WTC11 (cell line): Measurements from ENCODE around the gene TAAR9. TPM values are rescaled to one million over a fixed set of nuclear protein-coding genes. Genes with fewer than 3 reads are reported as not detected.

Source experiments
- ATAC-seq: fragments of 200-7000 bp; cut with Tn5 transposase; 2 replicates; pipeline ENCODE4 v1.10.0; 2021; ENCODE audit warnings: mild to moderate bottlenecking, moderate library complexity
- CTCF ChIA-PET: fragments of 300-600 bp; sonication (Branson Sonifier 250); formaldehyde crosslinking; loops from one replicate; lab custom pipeline; 2021; ENCODE audit warnings: antibody characterized with exemption; lab: Charles Lee
- POLR2A ChIA-PET: fragments of 350-600 bp; sonication (Branson Sonifier 250); formaldehyde crosslinking; loops from one replicate; lab custom pipeline; 2021; ENCODE audit warnings: antibody characterized with exemption; lab: Charles Lee
- DNase-seq: peaks from one replicate; pipeline ENCODE4 v3.0.0; 2021; ENCODE audit warnings: low spot score
- H3K27ac Mint-ChIP-seq: 2 replicates; pipeline ENCODE4 v1.8.0; 2021; ENCODE audit warnings: mixed read lengths
- H3K27me3 Mint-ChIP-seq: 2 replicates; pipeline ENCODE4 v1.8.0; 2021; ENCODE audit warnings: low read depth, mild to moderate bottlenecking, moderate library complexity, mixed read lengths
- H3K36me3 Mint-ChIP-seq: 2 replicates; pipeline ENCODE4 v1.8.0; 2021; ENCODE audit warnings: mixed read lengths
- H3K4me1 Mint-ChIP-seq: 2 replicates; pipeline ENCODE4 v1.8.0; 2022; ENCODE audit warnings: mixed read lengths
- H3K4me3 Mint-ChIP-seq: 2 replicates; pipeline ENCODE4 v1.8.0; 2021; ENCODE audit warnings: mild to moderate bottlenecking, moderate library complexity, mixed read lengths
- H3K9me3 Mint-ChIP-seq: 2 replicates; pipeline ENCODE4 v1.8.0; 2021; ENCODE audit warnings: mixed read lengths
- AR ChIP-seq: fragments of 250-450 bp; sonication (Bioruptor Pico); IDR thresholded peaks from 2 replicates; pipeline ENCODE4 v1.9.0; 2021; ENCODE audit warnings: mild to moderate bottlenecking
- ETV6 ChIP-seq: sonication (generic); formaldehyde crosslinking; IDR thresholded peaks from 2 replicates; pipeline ENCODE4 v1.8.1; 2022; ENCODE audit warnings: mild to moderate bottlenecking, missing genetic modification reagents
- FOXP1 ChIP-seq: sonication (generic); formaldehyde crosslinking; IDR thresholded peaks from 2 replicates; pipeline ENCODE4 v1.8.0; 2022; ENCODE audit warnings: missing genetic modification reagents, mild to moderate bottlenecking, moderate library complexity, borderline replicate concordance
- GABPB1 ChIP-seq: sonication (generic); formaldehyde crosslinking; IDR thresholded peaks from 2 replicates; pipeline ENCODE4 v1.8.1; 2023; ENCODE audit warnings: mild to moderate bottlenecking, missing genetic modification reagents
- KAT7 ChIP-seq: sonication (generic); formaldehyde crosslinking; IDR thresholded peaks from 2 replicates; pipeline ENCODE4 v1.8.1; 2023; ENCODE audit warnings: missing genetic modification reagents, mild to moderate bottlenecking, borderline replicate concordance
- NFYB ChIP-seq: sonication (generic); formaldehyde crosslinking; conservative IDR thresholded peaks from 2 replicates; pipeline ENCODE4 v1.8.0; 2022; ENCODE audit warnings: low read depth, missing genetic modification reagents
- SOX15 ChIP-seq: fragments of 250-450 bp; sonication (Bioruptor Pico); IDR thresholded peaks from 2 replicates; pipeline ENCODE4 v1.9.0; 2021; ENCODE audit warnings: mild to moderate bottlenecking
- TCF7 ChIP-seq: sonication (generic); formaldehyde crosslinking; IDR thresholded peaks from 2 replicates; pipeline ENCODE4 v1.8.0; 2022; ENCODE audit warnings: mild to moderate bottlenecking, low read depth, missing genetic modification reagents, moderate library complexity
- TEAD1 ChIP-seq: sonication (generic); formaldehyde crosslinking; IDR thresholded peaks from 2 replicates; pipeline ENCODE4 v1.8.0; 2022; ENCODE audit warnings: mild to moderate bottlenecking, missing genetic modification reagents
- ZBTB21 ChIP-seq: sonication (generic); formaldehyde crosslinking; IDR thresholded peaks from 2 replicates; pipeline ENCODE4 v1.8.1; 2023; ENCODE audit warnings: mild to moderate bottlenecking, missing genetic modification reagents, borderline replicate concordance
- ZNF232 ChIP-seq: sonication (generic); formaldehyde crosslinking; IDR thresholded peaks from 2 replicates; pipeline ENCODE4 v1.8.0; 2022; ENCODE audit warnings: mild to moderate bottlenecking, missing genetic modification reagents
- ZNF416 ChIP-seq: fragments of 250-450 bp; sonication (Bioruptor Pico); IDR thresholded peaks from 2 replicates; pipeline ENCODE4 v1.9.0; 2021; ENCODE audit warnings: mild to moderate bottlenecking, inconsistent platforms
- ZNF425 ChIP-seq: fragments of 250-450 bp; sonication (Bioruptor Pico); conservative IDR thresholded peaks from 2 replicates; pipeline ENCODE4 v1.9.0; 2021; ENCODE audit warnings: mild to moderate bottlenecking
- ZNF512 ChIP-seq: sonication (generic); formaldehyde crosslinking; IDR thresholded peaks from 2 replicates; pipeline ENCODE4 v1.8.1; 2022; ENCODE audit warnings: missing genetic modification reagents, borderline replicate concordance
- ZNF671 ChIP-seq: fragments of 250-450 bp; sonication (Bioruptor Pico); IDR thresholded peaks from 2 replicates; pipeline ENCODE4 v1.8.0; 2021; ENCODE audit warnings: mild to moderate bottlenecking
- total RNA-seq: library from RNA; stranded (reverse); gene quantifications from 3 replicates; pipeline ENCODE4 v1.2.3, GENCODE V29; 2021
- TF ChIP-seq, protein P1 (sequence below): fragments of 200-600 bp; IDR thresholded peaks from 2 replicates; pipeline ENCODE4 v1.8.0; 2022; ENCODE audit warnings: antibody characterized with exemption
- TF ChIP-seq, protein P2 (sequence below): sonication (generic); formaldehyde crosslinking; IDR thresholded peaks from 2 replicates; pipeline ENCODE4 v1.8.1; 2022; ENCODE audit warnings: low read depth, missing genetic modification reagents, borderline replicate concordance
- TF ChIP-seq, protein P3 (sequence below): sonication (generic); formaldehyde crosslinking; IDR thresholded peaks from 2 replicates; pipeline ENCODE4 v1.8.1; 2023; ENCODE audit warnings: mild to moderate bottlenecking, missing genetic modification reagents
- TF ChIP-seq, protein P4 (sequence below): sonication (generic); formaldehyde crosslinking; IDR thresholded peaks from 2 replicates; pipeline ENCODE4 v1.8.0; 2022; ENCODE audit warnings: mild to moderate bottlenecking, missing genetic modification reagents

TAAR9 gene
- total RNA-seq, 1 experiment from 2014 or later = not detected

- Mint-ChIP-seq H3K4me1 (peaks cover 38% of the 10 kb centered on the region), H3K36me3 (no peaks in the 10 kb centered on the region), H3K27me3 (no peaks in the 10 kb centered on the region), H3K4me3 (no peak overlapping the region), H3K9me3 (no peaks in the 10 kb centered on the region), H3K27ac (no peak overlapping the region)
- ATAC-seq (no peak), DNase-seq (no peak)
- POLR2A ChIA-PET = no interaction called here
- CTCF ChIA-PET = interaction anchor here (0.7 kb wide), 1 partner anchor 88 kb away, joined by 4 read pairs; no protein-coding TSS in a partner anchor
- TF ChIP-seq TEAD1 (no peak), ZNF512 (no peak), FOXP1 (CRISPR knock-in tag) (no peak), KAT7 (CRISPR knock-in tag) (no peak)
- TF ChIP-seq, protein P1, sequence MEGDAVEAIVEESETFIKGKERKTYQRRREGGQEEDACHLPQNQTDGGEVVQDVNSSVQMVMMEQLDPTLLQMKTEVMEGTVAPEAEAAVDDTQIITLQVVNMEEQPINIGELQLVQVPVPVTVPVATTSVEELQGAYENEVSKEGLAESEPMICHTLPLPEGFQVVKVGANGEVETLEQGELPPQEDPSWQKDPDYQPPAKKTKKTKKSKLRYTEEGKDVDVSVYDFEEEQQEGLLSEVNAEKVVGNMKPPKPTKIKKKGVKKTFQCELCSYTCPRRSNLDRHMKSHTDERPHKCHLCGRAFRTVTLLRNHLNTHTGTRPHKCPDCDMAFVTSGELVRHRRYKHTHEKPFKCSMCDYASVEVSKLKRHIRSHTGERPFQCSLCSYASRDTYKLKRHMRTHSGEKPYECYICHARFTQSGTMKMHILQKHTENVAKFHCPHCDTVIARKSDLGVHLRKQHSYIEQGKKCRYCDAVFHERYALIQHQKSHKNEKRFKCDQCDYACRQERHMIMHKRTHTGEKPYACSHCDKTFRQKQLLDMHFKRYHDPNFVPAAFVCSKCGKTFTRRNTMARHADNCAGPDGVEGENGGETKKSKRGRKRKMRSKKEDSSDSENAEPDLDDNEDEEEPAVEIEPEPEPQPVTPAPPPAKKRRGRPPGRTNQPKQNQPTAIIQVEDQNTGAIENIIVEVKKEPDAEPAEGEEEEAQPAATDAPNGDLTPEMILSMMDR = no peak
Measured at GRCh38 chr6:132571774-132572173, 33.7 kb downstream of the TAAR9 start.

- POLR2A ChIA-PET = no interaction called here
- no peak overlapping the region for H3K27ac Mint-ChIP-seq
- no peaks in the 10 kb centered on the region for H3K27me3 Mint-ChIP-seq
- H3K9me3 Mint-ChIP-seq = peaks cover 17% of the 10 kb centered on the region
- ATAC-seq (no peak), DNase-seq (no peak)
- H3K36me3 Mint-ChIP-seq = no peaks in the 10 kb centered on the region
- TF ChIP-seq ZNF232 (CRISPR knock-in tag) (no peak), ETV6 (CRISPR knock-in tag) (no peak), SOX15 (CRISPR knock-in tag) (no peak), ZNF425 (CRISPR knock-in tag) (no peak), TCF7 (CRISPR knock-in tag) (no peak), ZBTB21 (CRISPR knock-in tag) (no peak), GABPB1 (CRISPR knock-in tag) (no peak), NFYB (no peak), ZNF671 (CRISPR knock-in tag) (no peak), AR (CRISPR knock-in tag) (no peak), ZNF416 (no peak)
- TF ChIP-seq, protein P2, sequence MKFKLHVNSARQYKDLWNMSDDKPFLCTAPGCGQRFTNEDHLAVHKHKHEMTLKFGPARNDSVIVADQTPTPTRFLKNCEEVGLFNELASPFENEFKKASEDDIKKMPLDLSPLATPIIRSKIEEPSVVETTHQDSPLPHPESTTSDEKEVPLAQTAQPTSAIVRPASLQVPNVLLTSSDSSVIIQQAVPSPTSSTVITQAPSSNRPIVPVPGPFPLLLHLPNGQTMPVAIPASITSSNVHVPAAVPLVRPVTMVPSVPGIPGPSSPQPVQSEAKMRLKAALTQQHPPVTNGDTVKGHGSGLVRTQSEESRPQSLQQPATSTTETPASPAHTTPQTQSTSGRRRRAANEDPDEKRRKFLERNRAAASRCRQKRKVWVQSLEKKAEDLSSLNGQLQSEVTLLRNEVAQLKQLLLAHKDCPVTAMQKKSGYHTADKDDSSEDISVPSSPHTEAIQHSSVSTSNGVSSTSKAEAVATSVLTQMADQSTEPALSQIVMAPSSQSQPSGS (CRISPR knock-in tag) = no peak
- TF ChIP-seq, protein P1 = no peak
- TF ChIP-seq, protein P3, sequence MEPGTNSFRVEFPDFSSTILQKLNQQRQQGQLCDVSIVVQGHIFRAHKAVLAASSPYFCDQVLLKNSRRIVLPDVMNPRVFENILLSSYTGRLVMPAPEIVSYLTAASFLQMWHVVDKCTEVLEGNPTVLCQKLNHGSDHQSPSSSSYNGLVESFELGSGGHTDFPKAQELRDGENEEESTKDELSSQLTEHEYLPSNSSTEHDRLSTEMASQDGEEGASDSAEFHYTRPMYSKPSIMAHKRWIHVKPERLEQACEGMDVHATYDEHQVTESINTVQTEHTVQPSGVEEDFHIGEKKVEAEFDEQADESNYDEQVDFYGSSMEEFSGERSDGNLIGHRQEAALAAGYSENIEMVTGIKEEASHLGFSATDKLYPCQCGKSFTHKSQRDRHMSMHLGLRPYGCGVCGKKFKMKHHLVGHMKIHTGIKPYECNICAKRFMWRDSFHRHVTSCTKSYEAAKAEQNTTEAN (CRISPR knock-in tag) = no peak
- TF ChIP-seq, protein P4, sequence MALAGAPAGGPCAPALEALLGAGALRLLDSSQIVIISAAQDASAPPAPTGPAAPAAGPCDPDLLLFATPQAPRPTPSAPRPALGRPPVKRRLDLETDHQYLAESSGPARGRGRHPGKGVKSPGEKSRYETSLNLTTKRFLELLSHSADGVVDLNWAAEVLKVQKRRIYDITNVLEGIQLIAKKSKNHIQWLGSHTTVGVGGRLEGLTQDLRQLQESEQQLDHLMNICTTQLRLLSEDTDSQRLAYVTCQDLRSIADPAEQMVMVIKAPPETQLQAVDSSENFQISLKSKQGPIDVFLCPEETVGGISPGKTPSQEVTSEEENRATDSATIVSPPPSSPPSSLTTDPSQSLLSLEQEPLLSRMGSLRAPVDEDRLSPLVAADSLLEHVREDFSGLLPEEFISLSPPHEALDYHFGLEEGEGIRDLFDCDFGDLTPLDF = no peak
- TF ChIP-seq, all 79 proteins: peak for 0
- peaks cover 7% of the 10 kb centered on the region for H3K4me1 Mint-ChIP-seq
- CTCF ChIA-PET = interaction anchor here (1.1 kb wide), 1 partner anchor 14 kb away, joined by 4 read pairs; no protein-coding TSS in a partner anchor
- no peak overlapping the region for H3K4me3 Mint-ChIP-seq
Measured at GRCh38 chr6:132584698-132585097, 46.6 kb downstream of the TAAR9 start.
